Osteoblast (primary cell): Measurements from ENCODE around the gene KDM5C. TPM values are rescaled to one million over a fixed set of nuclear protein-coding genes. Genes with fewer than 3 reads are reported as not detected.

Experiments used
- DNase-seq: peaks from one replicate; pipeline ENCODE4 v3.0.0; 2011; ENCODE audit warnings: low spot score, mixed read lengths; ENCODE audit not compliant: insufficient read length; ENCODE audit errors: missing footprints
- H2AFZ ChIP-seq: 2 replicates; pipeline ENCODE4 v1.6.0; 2011; ENCODE audit warnings: mild to moderate bottlenecking, low read length
- H3K27ac ChIP-seq: 2 replicates; pipeline ENCODE4 v1.5.1; 2011; ENCODE audit warnings: mild to moderate bottlenecking, low read depth, low read length, moderate library complexity
- H3K27me3 ChIP-seq: 2 replicates; pipeline ENCODE4 v1.6.0; 2012; ENCODE audit warnings: mild to moderate bottlenecking, control low read depth, inconsistent platforms, low read length, moderate library complexity; ENCODE audit not compliant: insufficient read depth
- H3K36me3 ChIP-seq: 2 replicates; pipeline ENCODE4 v1.5.1; 2011; ENCODE audit warnings: mild to moderate bottlenecking, low read length, control low read depth, moderate library complexity; ENCODE audit not compliant: insufficient read depth
- H3K4me1 ChIP-seq: 2 replicates; pipeline ENCODE4 v1.5.1; 2011; ENCODE audit warnings: mild to moderate bottlenecking, low read length, control low read depth, moderate library complexity; ENCODE audit not compliant: insufficient read depth
- H3K4me2 ChIP-seq: 2 replicates; pipeline ENCODE4 v1.6.0; 2011; ENCODE audit warnings: mild to moderate bottlenecking, low read length; ENCODE audit not compliant: insufficient read depth
- H3K4me3 ChIP-seq: fragments of 200-600 bp; sonication (generic); 3 replicates; pipeline ENCODE4 v1.5.1; 2012; ENCODE audit warnings: mild to moderate bottlenecking, low read length, inconsistent platforms; ENCODE audit not compliant: insufficient read depth
- H3K79me2 ChIP-seq: 2 replicates; pipeline ENCODE4 v1.6.0; 2012; ENCODE audit warnings: mild to moderate bottlenecking, low read length, control low read depth, inconsistent platforms; ENCODE audit not compliant: insufficient read depth
- H3K9me3 ChIP-seq: 2 replicates; pipeline ENCODE4 v1.5.1; 2011; ENCODE audit warnings: low read depth, low read length, control low read depth
- H4K20me1 ChIP-seq: 2 replicates; pipeline ENCODE4 v1.6.0; 2012; ENCODE audit warnings: mild to moderate bottlenecking, low read length, control low read depth; ENCODE audit not compliant: insufficient read depth
- total RNA-seq: library from RNA; depleted of rRNA; stranded (reverse); fragments of >200 nt; gene quantifications from 2 replicates; pipeline ENCODE4 v1.2.3, GENCODE V29; 2012
- TF ChIP-seq, protein P1 (sequence below): IDR thresholded peaks from 2 replicates; pipeline ENCODE4 v1.5.1; 2011; ENCODE audit warnings: mild to moderate bottlenecking, low read depth, low read length, moderate library complexity; ENCODE audit errors: extremely low read depth

The KDM5C gene
- total RNA-seq, 1 donor: 104 TPM

DNA sequence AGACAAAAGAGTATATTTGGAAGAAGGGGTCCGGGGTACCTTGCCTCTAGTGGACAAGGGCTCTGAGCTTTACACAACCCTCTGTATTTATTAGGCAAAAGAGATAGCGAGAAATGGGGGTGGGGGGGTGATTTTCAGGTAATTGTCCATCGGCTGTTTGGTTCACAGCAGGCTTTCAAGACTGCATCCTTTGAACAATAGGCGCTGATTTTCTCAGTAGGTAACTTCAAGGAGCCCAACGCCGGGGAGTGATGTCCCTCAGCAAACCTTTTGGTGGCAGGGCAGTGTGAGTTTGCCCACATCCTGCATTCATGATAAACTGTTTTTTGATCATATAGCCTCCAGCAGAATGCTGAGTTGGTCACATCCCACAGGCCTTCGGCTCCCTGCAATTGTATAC, 61.6 kb downstream of the KDM5C start:
- Histone ChIP-seq H2AFZ (no peak overlapping the region), H3K4me2 (no peak overlapping the region), H3K9me3 (no peaks in the 10 kb centered on the region), H4K20me1 (no peaks in the 10 kb centered on the region), H3K4me3 (no peak overlapping the region), H3K27me3 (peaks cover 5% of the 10 kb centered on the region), H3K4me1 (no peaks in the 10 kb centered on the region), H3K27ac (no peak overlapping the region), H3K36me3 (no peaks in the 10 kb centered on the region), H3K79me2 (no peaks in the 10 kb centered on the region)
- TF ChIP-seq, protein P1, sequence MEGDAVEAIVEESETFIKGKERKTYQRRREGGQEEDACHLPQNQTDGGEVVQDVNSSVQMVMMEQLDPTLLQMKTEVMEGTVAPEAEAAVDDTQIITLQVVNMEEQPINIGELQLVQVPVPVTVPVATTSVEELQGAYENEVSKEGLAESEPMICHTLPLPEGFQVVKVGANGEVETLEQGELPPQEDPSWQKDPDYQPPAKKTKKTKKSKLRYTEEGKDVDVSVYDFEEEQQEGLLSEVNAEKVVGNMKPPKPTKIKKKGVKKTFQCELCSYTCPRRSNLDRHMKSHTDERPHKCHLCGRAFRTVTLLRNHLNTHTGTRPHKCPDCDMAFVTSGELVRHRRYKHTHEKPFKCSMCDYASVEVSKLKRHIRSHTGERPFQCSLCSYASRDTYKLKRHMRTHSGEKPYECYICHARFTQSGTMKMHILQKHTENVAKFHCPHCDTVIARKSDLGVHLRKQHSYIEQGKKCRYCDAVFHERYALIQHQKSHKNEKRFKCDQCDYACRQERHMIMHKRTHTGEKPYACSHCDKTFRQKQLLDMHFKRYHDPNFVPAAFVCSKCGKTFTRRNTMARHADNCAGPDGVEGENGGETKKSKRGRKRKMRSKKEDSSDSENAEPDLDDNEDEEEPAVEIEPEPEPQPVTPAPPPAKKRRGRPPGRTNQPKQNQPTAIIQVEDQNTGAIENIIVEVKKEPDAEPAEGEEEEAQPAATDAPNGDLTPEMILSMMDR: no peak
- no peak for DNase-seq

DNA sequence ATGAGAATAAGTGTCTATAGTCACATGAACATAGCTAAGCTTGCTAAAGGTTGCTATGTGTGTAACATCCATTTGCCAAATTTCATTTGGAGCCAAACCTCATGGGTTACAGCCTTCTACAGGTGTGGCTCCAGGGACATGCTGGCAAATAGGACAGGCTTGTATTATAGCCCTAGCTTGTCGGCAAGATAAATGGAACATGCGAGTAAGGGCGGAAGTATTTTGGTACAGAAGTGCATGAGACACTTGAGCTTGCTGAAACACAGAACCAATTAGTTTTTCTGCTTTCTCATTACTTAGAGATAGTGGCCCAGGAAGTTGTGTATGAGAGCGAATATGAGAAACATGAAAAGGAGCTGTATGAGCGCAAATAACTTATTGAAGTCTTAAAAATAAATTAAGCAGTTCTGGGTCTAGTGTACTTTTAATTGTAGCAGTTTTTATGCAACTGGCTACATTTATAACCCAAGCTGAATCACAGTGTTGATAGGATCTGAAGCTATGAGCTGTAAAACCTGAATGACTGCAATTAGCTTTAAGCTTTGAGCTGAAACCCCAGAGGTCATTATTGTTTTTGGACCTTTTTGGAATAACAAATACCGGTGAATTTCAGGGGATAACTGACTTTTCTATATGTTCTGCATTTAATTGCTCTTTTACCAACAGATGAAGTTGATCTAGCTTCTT, 64.6 kb downstream of the KDM5C start:
- H3K36me3 ChIP-seq: no peaks in the 10 kb centered on the region
- H3K4me1 ChIP-seq: no peaks in the 10 kb centered on the region
- no peaks in the 10 kb centered on the region for H3K79me2 ChIP-seq
- H2AFZ ChIP-seq: no peak overlapping the region
- TF ChIP-seq, protein P1: no peak
- DNase-seq: no peak
- peaks cover 8% of the 10 kb centered on the region for H3K27me3 ChIP-seq
- H3K27ac ChIP-seq: no peak overlapping the region
- no peaks in the 10 kb centered on the region for H3K9me3 ChIP-seq
- H4K20me1 ChIP-seq: no peaks in the 10 kb centered on the region
- no peak overlapping the region for H3K4me2 ChIP-seq
- no peak overlapping the region for H3K4me3 ChIP-seq

DNA sequence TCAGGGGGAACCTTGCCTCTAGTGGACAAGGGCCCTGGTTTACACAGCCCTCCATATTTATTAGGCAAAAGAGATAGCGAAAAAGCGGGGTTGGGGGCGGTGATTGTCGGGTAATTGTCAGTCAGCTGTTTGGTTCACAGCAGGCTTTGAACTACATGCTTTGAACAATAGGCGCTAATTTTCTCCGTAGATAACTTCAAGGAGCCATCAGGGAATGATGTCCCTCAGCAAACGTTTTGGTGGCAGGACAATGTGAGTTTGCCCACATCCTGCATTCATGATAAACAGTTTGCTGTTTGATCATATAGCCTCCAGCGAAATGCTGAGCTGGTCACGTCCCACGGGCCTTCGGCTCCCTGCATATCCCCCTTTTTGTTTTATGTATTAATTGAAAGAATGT, 65.8 kb downstream of the KDM5C start:
- Histone ChIP-seq H3K4me3 (no peak overlapping the region), H3K9me3 (no peaks in the 10 kb centered on the region), H3K4me1 (no peaks in the 10 kb centered on the region), H3K4me2 (no peak overlapping the region), H3K36me3 (no peaks in the 10 kb centered on the region), H3K27ac (no peak overlapping the region), H3K79me2 (no peaks in the 10 kb centered on the region), H4K20me1 (no peaks in the 10 kb centered on the region), H2AFZ (no peak overlapping the region), H3K27me3 (peaks cover 8% of the 10 kb centered on the region)
- TF ChIP-seq, protein P1: no peak
- DNase-seq: no peak

DNA sequence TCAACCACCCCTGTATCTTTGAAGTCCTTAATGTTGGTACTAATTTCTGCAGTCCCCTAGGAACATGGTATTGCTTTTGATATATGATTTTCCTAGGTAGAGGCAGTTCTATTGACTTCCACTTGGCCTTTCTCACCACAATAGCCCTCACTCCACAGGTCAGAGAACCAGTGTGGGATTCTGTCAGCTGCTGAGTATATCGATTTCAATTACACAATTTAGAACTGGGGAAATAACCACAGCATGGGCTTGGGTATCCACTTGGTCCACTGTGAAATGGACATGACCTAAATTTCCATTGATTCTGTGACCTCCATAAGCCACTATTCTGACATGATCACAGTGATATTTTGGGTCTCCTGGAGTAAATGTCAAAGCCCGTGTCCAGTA, 68.8 kb downstream of the KDM5C start:
- H3K36me3 ChIP-seq: no peaks in the 10 kb centered on the region
- no peak overlapping the region for H3K4me3 ChIP-seq
- H3K27ac ChIP-seq: no peak overlapping the region
- H3K9me3 ChIP-seq: no peaks in the 10 kb centered on the region
- H3K4me1 ChIP-seq: no peaks in the 10 kb centered on the region
- H2AFZ ChIP-seq: no peak overlapping the region
- no peaks in the 10 kb centered on the region for H4K20me1 ChIP-seq
- no peak for DNase-seq
- H3K27me3 ChIP-seq: peaks cover 7% of the 10 kb centered on the region
- TF ChIP-seq, protein P1: no peak
- no peaks in the 10 kb centered on the region for H3K79me2 ChIP-seq
- H3K4me2 ChIP-seq: no peak overlapping the region
